ENCODE results near the gene RNASEL. TPM values are rescaled to one million over a fixed set of nuclear protein-coding genes. Genes with fewer than 3 reads are reported as not detected.
A peak's percentile ranks its signal among the peaks of the same experiment; 100 is the strongest.

The RNASEL gene, protein sequence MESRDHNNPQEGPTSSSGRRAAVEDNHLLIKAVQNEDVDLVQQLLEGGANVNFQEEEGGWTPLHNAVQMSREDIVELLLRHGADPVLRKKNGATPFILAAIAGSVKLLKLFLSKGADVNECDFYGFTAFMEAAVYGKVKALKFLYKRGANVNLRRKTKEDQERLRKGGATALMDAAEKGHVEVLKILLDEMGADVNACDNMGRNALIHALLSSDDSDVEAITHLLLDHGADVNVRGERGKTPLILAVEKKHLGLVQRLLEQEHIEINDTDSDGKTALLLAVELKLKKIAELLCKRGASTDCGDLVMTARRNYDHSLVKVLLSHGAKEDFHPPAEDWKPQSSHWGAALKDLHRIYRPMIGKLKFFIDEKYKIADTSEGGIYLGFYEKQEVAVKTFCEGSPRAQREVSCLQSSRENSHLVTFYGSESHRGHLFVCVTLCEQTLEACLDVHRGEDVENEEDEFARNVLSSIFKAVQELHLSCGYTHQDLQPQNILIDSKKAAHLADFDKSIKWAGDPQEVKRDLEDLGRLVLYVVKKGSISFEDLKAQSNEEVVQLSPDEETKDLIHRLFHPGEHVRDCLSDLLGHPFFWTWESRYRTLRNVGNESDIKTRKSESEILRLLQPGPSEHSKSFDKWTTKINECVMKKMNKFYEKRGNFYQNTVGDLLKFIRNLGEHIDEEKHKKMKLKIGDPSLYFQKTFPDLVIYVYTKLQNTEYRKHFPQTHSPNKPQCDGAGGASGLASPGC
- total RNA-seq (2014; rRNA removed; shearing (Covaris generic)) (0.85 and 0.94 TPM in 2 replicates), polyA plus RNA-seq (2016; fragmentation: Nextera tagmentation; extraction: Ambion mirVana) (0.37 and 0.38 TPM in 2 replicates)
- long read RNA-seq = 0 reads

DNA sequence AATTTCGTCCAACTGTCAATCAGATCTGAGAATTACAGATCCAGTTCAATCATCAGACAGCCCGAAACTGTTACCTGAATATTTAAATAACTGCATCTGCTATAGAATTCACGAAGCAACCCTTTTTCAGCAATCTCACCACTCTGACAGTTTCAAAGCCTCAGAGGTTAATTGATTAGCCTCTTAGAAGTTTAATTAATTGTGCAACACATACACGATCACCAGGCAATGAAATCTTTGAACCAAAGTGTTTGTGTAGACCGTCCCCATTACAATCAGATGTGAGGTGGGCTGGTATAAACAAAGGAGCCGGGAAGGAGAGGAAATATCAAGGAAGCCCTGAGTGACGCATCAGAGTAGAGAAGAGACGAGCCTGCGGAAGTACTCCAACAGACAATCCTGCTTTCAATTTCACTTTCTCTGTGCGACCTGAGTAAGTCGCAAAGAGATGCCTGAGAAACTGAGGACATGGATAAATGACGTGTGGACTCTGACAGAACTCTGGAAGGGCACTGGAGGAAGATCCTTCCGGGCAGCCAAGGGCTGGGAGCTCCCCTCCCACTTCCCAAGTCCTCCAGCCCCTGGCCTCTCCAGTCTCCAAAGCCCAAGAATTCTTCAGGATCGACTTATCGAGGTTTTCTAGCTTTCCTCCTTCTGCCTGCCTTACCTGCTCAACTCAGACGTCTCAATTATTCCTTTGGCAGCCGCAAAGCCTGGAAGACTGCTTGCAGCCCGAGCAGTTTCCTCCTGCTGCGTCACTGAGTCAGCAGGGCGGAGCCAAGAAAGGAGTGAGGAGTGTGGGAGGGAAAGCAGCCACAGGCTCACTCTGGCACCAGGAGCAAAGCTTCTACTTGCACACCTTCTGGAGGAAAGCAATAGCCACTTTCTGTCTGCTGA, at the start of gene RNASEL:
Gene RNASEL (minus strand): TSS at position 757 of the 897 bp plus-strand sequence. CDS start 2,450 bp downstream, outside the sequence.
- no peak within 1 kb of the TSS for H3K27ac ChIP-seq (ENCODE audit: low read depth)
- H3K4me2 ChIP-seq = peak within 1 kb of the TSS; percentile 50
- peak within 1 kb of the TSS; percentile 44 for H3K4me3 ChIP-seq
- H2AFZ ChIP-seq = peak within 1 kb of the TSS; percentile 94
- Mint-ChIP-seq H3K4me1 (peaks cover 13% of the 10 kb centered on the region), H3K9me3 (no peaks in the 10 kb centered on the region), H3K4me3 (peak within 1 kb of the TSS; percentile 73), H3K36me3 (ENCODE audit: low read depth) (no peaks in the 10 kb centered on the region; the same call in 1 of the 3 replicates), H3K27me3 (ENCODE audit: insufficient read depth, low read depth, poor library complexity) (peaks cover 7% of the 10 kb centered on the region), H3K27ac (peak within 1 kb of the TSS; percentile 43; the same call in 1 of the 2 replicates)
- ATAC-seq (peak; percentile 98), DNase-seq (ENCODE audit: low spot score) (peak; percentile 73)
- H4K20me1 ChIP-seq (replicated peaks; ENCODE audit: insufficient read depth) = no peaks in the 10 kb centered on the region
- no peaks in the 10 kb centered on the region for H3K27me3 ChIP-seq (ENCODE audit: insufficient read depth)
- no peaks in the 10 kb centered on the region for H3F3A ChIP-seq (replicated peaks; ENCODE audit: low read depth)
- H3K79me2 ChIP-seq (replicated peaks; ENCODE audit: insufficient read depth) = no peaks in the 10 kb centered on the region
- peaks cover 13% of the 10 kb centered on the region for H3K4me1 ChIP-seq (ENCODE audit: insufficient read depth)
- no peaks in the 10 kb centered on the region for H3K36me3 ChIP-seq (ENCODE audit: insufficient read depth)
- TF ChIP-seq CREB1 (CRISPR knock-in tag; IDR thresholded peaks at IDR 0.05; ENCODE audit: low read depth) (peak; percentile 28; the same call in 1 of the 2 replicates), JUNB (IDR thresholded peaks at IDR 0.05; ENCODE audit: unreplicated experiment) (no peak), POLR2AphosphoS5 (IDR thresholded peaks at IDR 0.05; ENCODE audit: low read depth) (0 out of 2 replicates have a peak, but pooled peaks have one; percentile 17)
- no peaks in the 10 kb centered on the region; the same call in 1 of the 2 replicates for H3K9me2 ChIP-seq (ENCODE audit: insufficient read depth)

- Mint-ChIP-seq H3K27ac (no peak overlapping the region), H3K9me3 (no peaks in the 10 kb centered on the region; the same call in 2 of the 3 replicates), H3K4me1 (peaks cover 14% of the 10 kb centered on the region), H3K27me3 (ENCODE audit: insufficient read depth, low read depth, poor library complexity) (peaks cover 2% of the 10 kb centered on the region), H3K36me3 (ENCODE audit: low read depth) (no peaks in the 10 kb centered on the region), H3K4me3 (no peak overlapping the region)
- no peak for TF ChIP-seq EZH2 (IDR thresholded peaks at IDR 0.05; ENCODE audit: low read depth, unreplicated experiment)
- Histone ChIP-seq H3K4me2 (no peak overlapping the region), H3K36me3 (ENCODE audit: insufficient read depth) (no peaks in the 10 kb centered on the region), H3K27me3 (ENCODE audit: insufficient read depth) (no peaks in the 10 kb centered on the region), H3F3A (replicated peaks; ENCODE audit: low read depth) (no peaks in the 10 kb centered on the region), H3K27ac (ENCODE audit: low read depth) (no peak overlapping the region), H3K79me2 (replicated peaks; ENCODE audit: insufficient read depth) (no peaks in the 10 kb centered on the region), H3K4me3 (no peak overlapping the region), H2AFZ (no peak overlapping the region), H4K20me1 (replicated peaks; ENCODE audit: insufficient read depth) (no peaks in the 10 kb centered on the region), H3K9me2 (ENCODE audit: insufficient read depth) (no peaks in the 10 kb centered on the region), H3K4me1 (ENCODE audit: insufficient read depth) (0 out of 2 replicates have a peak, but pooled peaks cover 6% of the 10 kb centered on the region)
- DNase-seq (ENCODE audit: low spot score) (no peak), ATAC-seq (no peak)
Observed at GRCh38 chr1:182637769-182638168, 48.7 kb upstream of the RNASEL start.

DNA sequence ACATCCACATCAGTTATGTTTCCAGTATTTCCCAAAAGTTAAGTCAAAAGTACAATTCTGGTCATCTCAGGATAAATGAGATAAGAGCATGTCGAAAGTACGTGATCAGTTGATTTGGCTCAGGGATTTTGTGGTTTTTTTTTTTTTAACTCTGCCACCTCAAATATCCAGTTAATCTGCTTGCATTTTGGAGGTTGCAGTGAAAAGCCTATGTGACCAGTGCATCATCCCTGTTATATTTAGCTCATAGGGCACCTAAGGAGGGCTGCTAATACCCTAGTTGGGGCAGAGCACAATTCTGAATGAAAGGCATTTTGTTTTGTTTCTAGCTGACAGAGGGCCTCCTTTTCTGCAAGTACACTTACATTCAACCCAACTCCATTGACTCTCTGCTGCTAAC, 46.8 kb upstream of the RNASEL start:
- no peaks in the 10 kb centered on the region for H4K20me1 ChIP-seq (replicated peaks; ENCODE audit: insufficient read depth)
- H3K27ac Mint-ChIP-seq = no peak overlapping the region
- no peak overlapping the region for H3K4me3 ChIP-seq
- no peaks in the 10 kb centered on the region for H3K9me3 Mint-ChIP-seq
- no peak overlapping the region for H3K4me2 ChIP-seq
- H3K9me2 ChIP-seq (ENCODE audit: insufficient read depth) = no peaks in the 10 kb centered on the region
- H3K4me1 Mint-ChIP-seq = peaks cover 17% of the 10 kb centered on the region
- no peaks in the 10 kb centered on the region for H3K36me3 ChIP-seq (ENCODE audit: insufficient read depth)
- no peaks in the 10 kb centered on the region for H3K36me3 Mint-ChIP-seq (ENCODE audit: low read depth)
- no peak overlapping the region for H2AFZ ChIP-seq
- H3F3A ChIP-seq (replicated peaks; ENCODE audit: low read depth) = no peaks in the 10 kb centered on the region
- H3K27me3 Mint-ChIP-seq (ENCODE audit: insufficient read depth, low read depth, poor library complexity) = no peaks in the 10 kb centered on the region
- peaks cover 10% of the 10 kb centered on the region; the same call in 1 of the 2 replicates for H3K4me1 ChIP-seq (ENCODE audit: insufficient read depth)
- H3K27ac ChIP-seq (ENCODE audit: low read depth) = no peak overlapping the region
- no peaks in the 10 kb centered on the region for H3K79me2 ChIP-seq (replicated peaks; ENCODE audit: insufficient read depth)
- no peaks in the 10 kb centered on the region for H3K27me3 ChIP-seq (ENCODE audit: insufficient read depth)
- no peak overlapping the region for H3K4me3 Mint-ChIP-seq
- ATAC-seq = no peak
- no peak for DNase-seq (ENCODE audit: low spot score)
- TF ChIP-seq ZNF462 (CRISPR knock-in tag; IDR thresholded peaks at IDR 0.05) = no peak

All from GM23338 (cell line).